Muscle layer of colon (tissue), 2 donors: ENCODE measurements around the gene C8G.

ENCODE experiments used
- H3K27ac ChIP-seq: one replicate; pipeline ENCODE4 v1.7.0; 2013; ENCODE audit warnings: low read depth, mild to moderate bottlenecking, low read length, moderate library complexity
- H3K27me3 ChIP-seq, 2 donors: one replicate each; pipeline ENCODE4 v1.7.0; 2013; ENCODE audit warnings: low read length in 2 of 2, mild to moderate bottlenecking in 2 of 2; ENCODE audit not compliant: insufficient read depth in 2 of 2, control insufficient read depth in 1 of 2
- H3K36me3 ChIP-seq: one replicate; pipeline ENCODE4 v1.7.0; 2013; ENCODE audit warnings: mild to moderate bottlenecking, low read length; ENCODE audit not compliant: insufficient read depth
- H3K4me1 ChIP-seq: one replicate; pipeline ENCODE4 v1.7.0; 2013; ENCODE audit warnings: mild to moderate bottlenecking, low read length; ENCODE audit not compliant: insufficient read depth
- H3K4me3 ChIP-seq, 2 donors: one replicate each; pipeline ENCODE4 v1.7.0; 2013; ENCODE audit warnings: low read length in 2 of 2, low read depth in 1 of 2, mild to moderate bottlenecking in 1 of 2, moderate library complexity in 1 of 2
- H3K9ac ChIP-seq: one replicate; pipeline ENCODE4 v1.7.0; 2013; ENCODE audit warnings: low read length
- H3K9me3 ChIP-seq: one replicate; pipeline ENCODE4 v1.7.0; 2013; ENCODE audit warnings: mild to moderate bottlenecking, low read length
- donor health status: abdominal sarcoma.
- donor health status: Adenocarcinoma of cecum.

C8G gene

GRCh38 chr9:136907011-136907914 lies 37.8 kb upstream of the C8G start:
- Histone ChIP-seq H3K9ac (no peak overlapping the region), H3K36me3 (peaks cover 13% of the 10 kb centered on the region), H3K4me1 (peaks cover 10% of the 10 kb centered on the region), H3K9me3 (no peaks in the 10 kb centered on the region), H3K27ac (no peak overlapping the region), H3K4me3 (no peak overlapping the region), H3K27me3 (no peaks in the 10 kb centered on the region)

GRCh38 chr9:136910197-136910900 lies 34.7 kb upstream of the C8G start:
- Histone ChIP-seq H3K27ac (no peak overlapping the region), H3K27me3 (no peaks in the 10 kb centered on the region), H3K9me3 (no peaks in the 10 kb centered on the region), H3K4me3 (no peak overlapping the region), H3K9ac (no peak overlapping the region), H3K4me1 (no peaks in the 10 kb centered on the region), H3K36me3 (peaks cover 15% of the 10 kb centered on the region)

DNA sequence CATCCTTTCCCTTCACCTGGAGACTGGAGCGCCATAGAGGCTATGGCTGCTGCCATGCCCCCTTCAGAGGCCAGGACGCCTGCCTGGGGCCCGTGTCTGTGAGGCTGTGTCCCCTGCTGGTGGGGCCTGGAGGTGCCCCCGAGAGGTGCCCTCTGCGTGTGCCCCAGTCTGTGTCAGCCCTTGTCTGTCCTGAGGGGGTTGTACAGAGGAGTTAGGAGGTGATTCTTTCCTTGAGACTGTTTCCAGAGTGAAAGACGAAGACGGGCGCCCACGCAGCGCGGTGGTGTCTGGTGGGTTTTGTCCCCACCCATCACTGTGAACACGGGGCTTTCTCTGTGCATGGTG lies 34.2 kb upstream of the C8G start:
- Histone ChIP-seq H3K9ac (no peak overlapping the region), H3K4me1 (no peaks in the 10 kb centered on the region), H3K9me3 (no peaks in the 10 kb centered on the region), H3K27me3 (no peaks in the 10 kb centered on the region), H3K4me3 (no peak overlapping the region), H3K36me3 (peaks cover 19% of the 10 kb centered on the region), H3K27ac (no peak overlapping the region)

GRCh38 chr9:136913701-136914438 lies 31.2 kb upstream of the C8G start:
- Histone ChIP-seq H3K9me3 (no peaks in the 10 kb centered on the region), H3K27ac (no peak overlapping the region), H3K9ac (no peak overlapping the region), H3K4me3 (no peak overlapping the region), H3K27me3 (no peaks in the 10 kb centered on the region), H3K36me3 (peaks cover 20% of the 10 kb centered on the region), H3K4me1 (no peaks in the 10 kb centered on the region)

GRCh38 chr9:136915632-136916329 lies 29.3 kb upstream of the C8G start:
- Histone ChIP-seq H3K36me3 (peaks cover 32% of the 10 kb centered on the region), H3K4me1 (no peaks in the 10 kb centered on the region)

GRCh38 chr9:136916330-136917184 lies 28.5 kb upstream of the C8G start:
- H3K4me3 ChIP-seq = no peak overlapping the region
- H3K9me3 ChIP-seq = no peaks in the 10 kb centered on the region
- H3K36me3 ChIP-seq = peaks cover 36% of the 10 kb centered on the region

More at GRCh38 chr9:136915632-136916329, 29.3 kb upstream of the C8G start:
- Histone ChIP-seq H3K27ac (no peak overlapping the region), H3K9me3 (no peaks in the 10 kb centered on the region), H3K4me3 (no peak overlapping the region), H3K9ac (no peak overlapping the region), H3K27me3 (no peaks in the 10 kb centered on the region)

GRCh38 chr9:136917902-136918301 lies 27.1 kb upstream of the C8G start:
- Histone ChIP-seq H3K4me3 (no peak overlapping the region), H3K9me3 (no peaks in the 10 kb centered on the region), H3K9ac (no peak overlapping the region), H3K27ac (no peak overlapping the region), H3K4me1 (no peaks in the 10 kb centered on the region), H3K27me3 (no peaks in the 10 kb centered on the region), H3K36me3 (peaks cover 36% of the 10 kb centered on the region)

More at GRCh38 chr9:136916330-136917184, 28.5 kb upstream of the C8G start:
- no peaks in the 10 kb centered on the region for H3K27me3 ChIP-seq
- no peak overlapping the region for H3K27ac ChIP-seq
- H3K9ac ChIP-seq = no peak overlapping the region
- no peaks in the 10 kb centered on the region for H3K4me1 ChIP-seq

GRCh38 chr9:136920069-136920468 lies 25.0 kb upstream of the C8G start:
- Histone ChIP-seq H3K4me3 (no peak overlapping the region), H3K27me3 (no peaks in the 10 kb centered on the region), H3K9me3 (no peaks in the 10 kb centered on the region), H3K27ac (no peak overlapping the region), H3K9ac (no peak overlapping the region), H3K4me1 (no peaks in the 10 kb centered on the region), H3K36me3 (peaks cover 36% of the 10 kb centered on the region)

DNA sequence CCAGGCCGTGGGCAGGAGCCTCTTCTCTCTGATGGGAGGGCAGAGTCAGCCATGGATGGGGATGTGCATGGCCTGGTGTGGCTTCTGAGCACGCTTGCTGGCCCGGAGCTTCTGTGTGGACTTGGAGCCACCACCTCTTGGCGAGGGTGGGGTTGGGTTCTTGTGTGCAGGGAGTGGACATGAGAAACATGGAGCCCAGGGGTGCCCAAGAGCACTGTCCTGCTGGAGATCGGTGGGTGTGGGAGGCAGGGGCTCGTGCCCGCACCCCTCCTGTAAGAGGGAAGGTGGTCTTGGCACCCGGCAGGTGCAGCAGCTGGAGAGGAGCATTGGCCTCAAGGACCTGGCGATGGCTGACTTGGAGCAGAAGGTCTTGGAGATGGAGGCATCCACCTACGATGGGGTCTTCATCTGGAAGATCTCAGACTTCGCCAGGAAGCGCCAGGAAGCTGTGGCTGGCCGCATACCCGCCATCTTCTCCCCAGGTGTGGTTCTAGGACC lies 24.3 kb upstream of the C8G start:
- Histone ChIP-seq H3K4me1 (no peaks in the 10 kb centered on the region), H3K9me3 (no peaks in the 10 kb centered on the region), H3K9ac (no peak overlapping the region), H3K36me3 (peaks cover 36% of the 10 kb centered on the region), H3K27me3 (no peaks in the 10 kb centered on the region), H3K4me3 (no peak overlapping the region), H3K27ac (no peak overlapping the region)

GRCh38 chr9:136921307-136921706 lies 23.7 kb upstream of the C8G start:
- H3K36me3 ChIP-seq = peaks cover 36% of the 10 kb centered on the region

More at GRCh38 chr9:136921307-136921706, 23.7 kb upstream of the C8G start:
- Histone ChIP-seq H3K9me3 (no peaks in the 10 kb centered on the region), H3K9ac (no peak overlapping the region), H3K27ac (no peak overlapping the region), H3K4me1 (no peaks in the 10 kb centered on the region), H3K27me3 (no peaks in the 10 kb centered on the region), H3K4me3 (no peak overlapping the region)
